GM21447 (cell line): ENCODE measurements around the gene GRIK3.

Source experiments
- ATAC-seq: cut with Tn5 transposase; IDR thresholded peaks from one replicate; pipeline ENCODE4 v1.9.1; 2021; ENCODE audit not compliant: unreplicated experiment

Gene GRIK3

DNA sequence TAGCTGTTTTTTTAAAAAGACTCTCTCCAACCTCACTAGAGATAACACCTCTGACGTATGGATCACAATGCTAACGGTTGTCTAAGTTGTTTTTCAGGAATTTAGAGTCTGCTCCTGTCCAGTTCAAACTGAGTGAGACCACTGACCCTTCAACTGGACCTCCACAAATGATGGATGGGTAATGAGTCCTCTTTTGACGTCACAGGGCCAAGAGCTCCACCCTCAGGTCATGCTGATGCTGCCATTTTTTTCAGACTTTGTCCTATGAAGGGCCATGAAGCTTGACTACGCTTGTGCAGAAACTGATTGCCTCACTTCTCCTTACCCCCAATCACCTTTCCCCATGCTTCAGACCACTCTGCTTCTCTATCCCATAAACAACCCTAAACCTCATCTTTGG, 16.6 kb downstream of the GRIK3 start:
- no peak for ATAC-seq

DNA sequence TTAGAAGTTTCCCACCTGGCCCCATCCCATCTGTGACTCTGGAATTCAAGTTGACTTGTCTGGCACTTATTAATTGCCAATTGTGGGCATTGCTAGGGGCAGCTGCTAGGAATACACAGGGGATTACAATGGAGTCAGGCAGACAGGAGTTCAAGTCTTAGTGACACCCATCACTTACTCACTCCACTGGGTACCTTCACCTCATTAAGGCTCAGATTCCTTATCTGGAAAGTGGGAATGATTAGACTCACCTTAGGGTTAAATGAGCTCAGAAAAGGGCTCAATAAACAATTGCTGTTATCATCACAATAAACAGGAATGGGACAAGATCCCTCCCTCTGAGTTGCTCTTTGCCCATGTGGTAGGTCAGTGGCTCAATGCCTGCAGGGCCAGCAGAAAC, 18.2 kb downstream of the GRIK3 start:
- ATAC-seq = no peak

DNA sequence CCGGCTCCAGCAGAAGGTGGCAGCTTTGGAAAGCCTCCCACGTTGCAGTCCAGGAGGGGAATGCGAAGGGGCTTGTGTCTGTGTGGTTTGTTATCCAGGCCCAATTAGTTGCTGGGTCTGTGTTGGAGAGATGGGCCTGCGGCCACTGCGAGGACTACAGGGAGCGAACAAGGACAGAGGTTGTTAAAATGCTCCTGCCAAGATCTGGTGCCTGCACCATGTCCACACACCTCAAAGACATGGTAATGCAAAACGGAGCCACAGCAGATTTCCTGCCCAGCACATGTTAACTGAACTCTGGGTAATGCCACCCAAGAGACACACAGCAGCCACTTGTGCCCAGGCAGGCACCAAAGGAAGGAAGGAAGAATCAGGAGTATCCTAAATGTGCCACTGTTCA, 18.6 kb downstream of the GRIK3 start:
- no peak for ATAC-seq

DNA sequence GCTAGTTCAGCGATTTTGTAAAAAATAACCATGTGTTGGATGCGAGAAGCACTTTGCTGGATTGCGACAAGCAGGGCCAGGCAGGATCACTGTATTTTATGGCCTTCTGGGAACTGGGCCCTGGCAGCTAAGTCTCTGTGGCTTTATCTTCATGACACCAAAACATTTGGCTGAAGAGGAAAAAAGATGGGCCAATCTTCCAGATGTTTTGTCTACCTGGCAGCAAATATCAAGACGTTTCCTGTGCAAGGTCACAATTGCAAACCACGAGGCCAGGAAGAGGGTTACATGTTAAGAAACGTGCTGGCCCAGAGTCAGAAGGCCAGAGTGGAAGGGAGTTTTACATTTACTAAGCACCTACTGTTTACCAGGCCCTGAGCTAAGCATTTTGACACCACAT, 22.1 kb downstream of the GRIK3 start:
- ATAC-seq = no peak

DNA sequence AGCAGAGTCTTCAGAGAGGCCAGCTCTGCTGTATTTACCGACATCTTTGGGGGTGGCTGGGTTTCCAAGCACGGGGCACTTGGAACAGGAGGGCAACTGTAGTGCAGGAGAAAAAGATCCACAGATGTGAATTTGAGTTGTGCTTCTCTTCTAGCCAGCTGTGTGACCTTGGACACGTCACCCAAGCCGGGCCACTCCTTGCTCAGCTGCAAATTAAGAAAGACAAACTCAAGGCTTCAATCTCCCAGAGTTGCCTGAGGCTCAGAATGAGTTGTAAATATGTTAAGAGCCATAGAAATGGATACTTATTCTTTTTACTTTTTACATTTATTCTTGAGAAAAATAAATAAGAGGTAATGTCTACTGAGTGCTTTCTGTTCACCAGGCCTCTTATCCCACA, 24.3 kb downstream of the GRIK3 start:
- ATAC-seq = no peak

DNA sequence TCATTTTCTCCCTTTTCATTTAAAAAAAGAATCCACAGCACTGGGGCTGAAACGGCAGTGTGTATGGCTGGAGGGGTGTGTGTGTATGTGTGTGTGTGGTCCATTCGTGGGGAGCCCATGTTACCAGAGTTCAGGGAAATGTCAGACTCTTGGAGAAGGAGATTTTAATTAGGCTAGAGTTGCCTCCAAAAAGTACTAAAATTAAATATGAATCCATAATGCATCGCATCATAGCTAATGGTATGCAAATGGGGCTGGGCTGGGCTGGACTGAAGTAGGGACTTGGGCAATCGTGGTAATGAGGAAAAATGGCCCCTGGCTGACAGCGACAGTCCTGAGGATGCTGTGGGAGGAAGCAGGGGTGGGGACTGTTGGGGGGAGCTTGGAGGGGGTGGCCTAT, 24.8 kb downstream of the GRIK3 start:
- ATAC-seq = no peak

GRCh38 chr1:37006132-37006868, 28.0 kb downstream of the GRIK3 start:
- no peak for ATAC-seq

DNA sequence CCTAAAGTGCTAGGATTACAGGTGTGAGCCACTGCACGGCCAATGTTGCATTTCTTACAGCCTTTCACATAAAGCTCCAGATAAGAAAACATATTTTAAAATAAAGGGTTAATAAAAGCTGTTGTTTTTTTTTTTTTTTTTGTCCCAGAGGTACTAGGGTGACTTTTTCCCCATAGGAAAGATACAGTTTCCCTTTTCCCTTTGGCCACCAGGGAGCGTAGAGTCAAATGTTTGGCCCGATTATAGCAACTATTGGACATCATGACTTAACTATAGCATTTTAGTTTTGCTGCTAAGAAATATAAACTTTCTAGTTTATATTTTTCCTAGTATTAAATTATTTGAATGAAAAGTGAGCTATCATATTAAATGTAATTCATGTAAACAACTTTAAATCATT, 31.4 kb downstream of the GRIK3 start:
- no peak for ATAC-seq

- ATAC-seq = no peak
Observed at GRCh38 chr1:37001703-37002102, 32.6 kb downstream of the GRIK3 start.

DNA sequence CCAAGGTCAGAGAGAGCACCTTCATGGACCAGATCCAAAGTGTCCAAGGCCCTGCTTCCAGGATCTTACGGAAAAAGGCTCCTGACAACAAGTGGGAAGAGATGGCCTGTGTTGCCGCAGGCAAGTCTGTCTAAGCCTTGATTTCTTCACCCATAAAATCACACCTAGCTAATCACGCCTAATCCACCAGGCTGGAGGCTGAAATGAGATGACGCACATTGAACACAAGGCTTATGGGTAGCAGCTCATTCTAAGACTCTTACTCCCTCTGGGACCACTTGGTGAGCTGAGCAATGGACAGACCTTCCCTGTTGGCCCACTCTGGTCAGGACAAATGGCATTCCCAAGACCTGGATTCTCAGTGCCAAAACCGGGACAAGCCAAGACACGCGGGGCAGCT, 38.2 kb downstream of the GRIK3 start:
- ATAC-seq = no peak

DNA sequence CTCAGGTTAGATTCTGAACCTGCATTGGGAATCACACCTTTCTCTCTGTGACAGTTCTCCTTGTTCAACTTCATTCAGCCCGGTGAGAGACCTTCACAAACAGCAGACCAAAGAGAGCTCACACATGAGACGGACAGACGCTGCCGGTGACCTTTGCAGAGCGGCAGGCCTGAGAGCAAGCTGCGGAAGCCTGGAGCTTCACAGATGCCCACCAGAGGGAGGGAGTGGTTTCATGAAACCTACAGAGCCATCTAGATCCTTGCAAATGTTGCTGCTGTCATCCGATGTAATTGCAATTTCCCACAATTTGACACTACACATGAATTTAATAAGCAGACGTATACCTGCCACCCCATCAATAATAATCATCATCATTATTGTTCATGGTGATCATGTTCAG, 39.4 kb downstream of the GRIK3 start:
- ATAC-seq = no peak

- ATAC-seq = no peak
Observed at GRCh38 chr1:36994294-36994693, 40.0 kb downstream of the GRIK3 start.

DNA sequence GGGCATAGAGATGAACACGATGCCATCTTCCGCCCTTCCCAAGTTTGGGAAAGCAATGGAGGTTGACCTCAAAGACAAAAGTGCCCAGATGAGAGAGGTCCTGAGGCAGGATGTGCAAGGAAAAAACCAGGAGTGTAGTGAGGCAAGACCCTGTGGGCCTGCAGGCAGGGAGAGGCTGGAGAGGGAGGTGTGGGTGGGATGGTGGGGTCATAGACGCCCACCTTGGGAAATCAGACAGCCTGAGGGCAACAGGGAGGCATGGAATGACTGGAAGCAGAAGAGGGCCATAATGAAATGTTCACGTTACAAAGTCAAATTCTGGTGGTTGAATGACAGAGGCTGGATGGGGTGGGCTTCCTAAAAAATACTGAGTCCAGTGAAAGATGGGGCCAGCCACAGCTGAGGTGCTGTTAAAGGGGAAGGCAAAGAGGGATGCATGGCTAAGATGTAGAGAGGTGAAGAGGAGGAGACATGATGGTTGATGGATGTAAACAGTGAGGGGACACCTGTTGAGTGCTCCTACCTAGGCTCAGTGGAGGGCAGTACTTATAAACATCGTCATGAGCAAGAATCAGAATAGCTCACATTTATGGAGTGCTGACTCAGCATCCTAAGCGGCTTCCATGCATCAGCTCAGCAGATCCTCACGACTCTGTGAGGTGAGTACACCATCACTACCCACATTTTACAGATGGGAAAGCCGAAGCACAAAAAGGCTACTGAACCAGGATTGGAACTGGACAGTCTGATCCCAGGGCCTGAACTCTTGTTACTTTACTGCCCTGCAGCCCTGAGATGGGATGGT, 42.0 kb downstream of the GRIK3 start:
- ATAC-seq = no peak

DNA sequence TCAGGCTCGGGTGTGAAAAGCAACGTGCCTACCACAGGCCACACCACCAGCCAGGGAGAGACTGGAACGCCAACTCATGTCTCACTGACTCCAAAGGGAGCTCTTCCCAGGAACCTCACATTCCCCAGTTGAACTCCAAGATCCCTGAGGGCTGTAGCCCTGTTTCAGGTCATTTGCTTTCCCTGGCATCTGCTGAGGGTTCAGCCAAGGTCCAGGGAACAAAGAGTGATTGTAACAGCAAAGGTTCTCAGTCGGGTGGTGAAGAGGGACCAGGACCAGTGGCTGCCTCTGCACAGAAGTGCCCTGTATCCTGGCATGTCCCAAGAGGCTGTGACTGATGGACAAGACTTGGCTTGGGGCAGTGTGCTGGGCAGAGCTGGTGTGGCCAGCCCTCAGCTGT, 42.8 kb downstream of the GRIK3 start:
- no peak for ATAC-seq

GRCh38 chr1:36990928-36991327, 43.4 kb downstream of the GRIK3 start:
- ATAC-seq = no peak

DNA sequence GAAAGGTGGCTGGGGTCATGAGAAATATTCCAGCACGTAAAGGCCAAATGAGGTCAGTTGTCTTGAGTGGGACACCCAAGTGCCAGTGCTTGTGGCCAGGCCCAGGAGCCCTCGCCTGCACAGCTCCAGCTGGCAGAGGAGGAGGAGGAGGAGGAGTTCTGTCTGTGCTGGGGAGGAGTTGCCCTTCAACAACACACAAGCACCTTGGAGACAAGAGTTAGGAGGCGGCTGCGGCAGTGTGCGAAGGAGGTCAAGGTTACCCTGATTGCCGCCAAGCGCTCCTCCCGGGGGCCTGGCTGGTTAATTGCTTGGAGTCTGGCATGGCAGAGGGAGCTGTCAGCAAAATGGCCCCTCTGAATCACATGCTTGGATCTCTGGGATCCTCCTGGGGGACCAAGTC, 45.1 kb downstream of the GRIK3 start:
- ATAC-seq = no peak

GRCh38 chr1:36988741-36989193, 45.5 kb downstream of the GRIK3 start:
- ATAC-seq = no peak

- no peak for ATAC-seq
Observed at GRCh38 chr1:36988321-36988720, 46.0 kb downstream of the GRIK3 start.

DNA sequence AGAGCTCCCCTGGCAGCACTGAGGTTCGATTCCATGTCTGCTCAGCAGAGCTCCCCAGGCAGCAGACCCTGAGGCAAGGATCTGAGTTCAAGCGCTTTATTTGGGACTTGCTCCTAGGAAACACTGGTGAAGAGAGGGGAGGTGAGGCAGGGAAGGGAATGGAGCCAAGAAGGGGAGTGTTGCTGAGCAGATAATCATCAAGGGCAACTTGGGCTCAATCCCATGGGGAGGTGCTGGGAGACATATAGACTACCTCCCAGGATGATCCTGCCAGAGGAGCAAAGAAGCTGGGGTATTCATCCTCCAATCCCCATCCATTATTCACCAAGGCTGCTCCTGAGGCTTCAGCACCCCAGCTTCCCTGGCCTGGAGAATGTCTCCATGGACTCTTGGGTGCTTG, 47.0 kb downstream of the GRIK3 start:
- no peak for ATAC-seq

DNA sequence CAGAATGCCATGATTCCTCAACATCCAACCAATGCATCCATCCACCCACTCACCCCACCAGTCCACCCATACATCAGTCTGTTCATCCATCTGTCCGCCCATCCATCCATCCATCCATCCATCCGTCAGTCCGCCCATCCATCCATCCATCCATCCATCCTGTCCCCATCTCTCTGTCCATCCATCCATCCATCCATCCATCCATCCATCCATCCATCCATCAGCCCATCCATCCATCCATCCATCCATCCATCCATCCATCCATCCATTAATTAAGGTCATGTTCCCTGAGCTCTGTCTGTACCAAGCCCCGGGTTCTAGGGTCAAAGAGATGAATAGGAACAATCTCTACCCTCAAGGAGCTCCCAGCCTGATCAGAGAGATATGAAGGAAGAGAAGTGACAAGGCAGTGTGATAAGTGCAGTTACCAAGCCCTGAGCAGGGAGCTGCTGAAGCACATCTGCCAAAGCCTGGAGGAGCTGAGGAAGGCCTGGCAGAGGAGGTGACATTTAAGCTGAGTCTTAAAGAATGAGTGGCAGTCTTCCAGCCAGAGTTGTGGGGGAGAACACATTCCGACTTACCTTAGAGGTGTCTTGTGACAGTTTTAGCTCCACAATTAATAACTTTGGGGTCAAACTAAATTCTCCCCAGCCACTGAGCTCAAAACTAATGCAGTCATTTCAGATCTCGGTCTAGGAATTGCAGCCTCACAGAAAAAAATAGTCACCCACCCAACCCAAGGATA, 47.9 kb downstream of the GRIK3 start:
- ATAC-seq = no peak

GRCh38 chr1:36984675-36985074, 49.6 kb downstream of the GRIK3 start:
- no peak for ATAC-seq

- no peak for ATAC-seq
Observed at GRCh38 chr1:36984026-36984425, 50.3 kb downstream of the GRIK3 start.
